Measurements from ENCODE around the gene SPOCD1.

Gene SPOCD1

GRCh38 chr1:31755850-31756492 is 59.9 kb downstream of the SPOCD1 start:
- no peak overlapping the region for H3K27ac ChIP-seq
- no peak for TF ChIP-seq ZFX (IDR thresholded peaks at IDR 0.05; ENCODE audit: borderline replicate concordance)
- TF ChIP-seq, protein P1, sequence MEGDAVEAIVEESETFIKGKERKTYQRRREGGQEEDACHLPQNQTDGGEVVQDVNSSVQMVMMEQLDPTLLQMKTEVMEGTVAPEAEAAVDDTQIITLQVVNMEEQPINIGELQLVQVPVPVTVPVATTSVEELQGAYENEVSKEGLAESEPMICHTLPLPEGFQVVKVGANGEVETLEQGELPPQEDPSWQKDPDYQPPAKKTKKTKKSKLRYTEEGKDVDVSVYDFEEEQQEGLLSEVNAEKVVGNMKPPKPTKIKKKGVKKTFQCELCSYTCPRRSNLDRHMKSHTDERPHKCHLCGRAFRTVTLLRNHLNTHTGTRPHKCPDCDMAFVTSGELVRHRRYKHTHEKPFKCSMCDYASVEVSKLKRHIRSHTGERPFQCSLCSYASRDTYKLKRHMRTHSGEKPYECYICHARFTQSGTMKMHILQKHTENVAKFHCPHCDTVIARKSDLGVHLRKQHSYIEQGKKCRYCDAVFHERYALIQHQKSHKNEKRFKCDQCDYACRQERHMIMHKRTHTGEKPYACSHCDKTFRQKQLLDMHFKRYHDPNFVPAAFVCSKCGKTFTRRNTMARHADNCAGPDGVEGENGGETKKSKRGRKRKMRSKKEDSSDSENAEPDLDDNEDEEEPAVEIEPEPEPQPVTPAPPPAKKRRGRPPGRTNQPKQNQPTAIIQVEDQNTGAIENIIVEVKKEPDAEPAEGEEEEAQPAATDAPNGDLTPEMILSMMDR (IDR thresholded peaks at IDR 0.05), result no peak

DNA sequence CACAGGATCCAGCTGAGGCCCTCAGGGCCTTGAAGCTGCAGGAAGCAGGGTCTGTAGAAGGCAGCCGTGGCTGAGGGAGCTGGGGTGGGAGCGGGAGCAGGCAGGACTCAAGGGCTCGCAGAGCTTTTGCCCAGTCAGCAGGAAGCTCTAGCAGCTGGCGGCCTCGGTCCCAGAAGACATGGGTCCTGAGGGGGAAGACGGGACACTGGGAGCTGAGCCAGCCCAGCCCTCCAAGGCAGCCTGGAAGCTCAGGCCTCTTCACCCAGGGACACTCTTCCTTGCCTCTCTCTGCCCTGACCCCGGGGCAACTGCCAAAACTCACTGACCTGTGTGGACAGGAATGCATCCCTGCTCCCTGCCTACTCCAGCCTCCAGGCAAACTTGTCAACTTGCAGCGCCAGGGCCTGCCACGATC is 60.6 kb downstream of the SPOCD1 start:
- TF ChIP-seq, protein P1 (IDR thresholded peaks at IDR 0.05), result no peak
- no peak for TF ChIP-seq ZFX (IDR thresholded peaks at IDR 0.05; ENCODE audit: borderline replicate concordance)
- no peak overlapping the region for H3K27ac ChIP-seq

DNA sequence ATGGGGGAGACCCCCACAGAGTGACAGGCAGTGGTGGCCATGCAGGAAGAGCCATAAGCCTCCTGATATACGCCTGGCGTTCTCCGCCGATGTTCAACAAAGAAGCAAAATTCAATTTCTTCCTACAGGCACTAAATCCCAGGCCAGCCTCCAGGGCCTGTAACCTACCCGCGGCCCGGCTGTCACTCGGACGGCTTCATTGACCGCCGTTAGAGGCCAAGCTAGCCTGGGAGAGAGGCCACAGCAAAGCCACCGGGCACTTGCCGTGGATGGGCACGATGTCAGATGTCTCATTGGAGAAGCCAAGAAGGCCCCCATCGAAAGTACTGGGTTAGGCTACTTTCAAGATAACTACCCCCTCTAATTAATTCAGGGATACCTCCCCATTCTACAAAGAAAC is 61.4 kb downstream of the SPOCD1 start:
- no peak overlapping the region for H3K27ac ChIP-seq

DNA sequence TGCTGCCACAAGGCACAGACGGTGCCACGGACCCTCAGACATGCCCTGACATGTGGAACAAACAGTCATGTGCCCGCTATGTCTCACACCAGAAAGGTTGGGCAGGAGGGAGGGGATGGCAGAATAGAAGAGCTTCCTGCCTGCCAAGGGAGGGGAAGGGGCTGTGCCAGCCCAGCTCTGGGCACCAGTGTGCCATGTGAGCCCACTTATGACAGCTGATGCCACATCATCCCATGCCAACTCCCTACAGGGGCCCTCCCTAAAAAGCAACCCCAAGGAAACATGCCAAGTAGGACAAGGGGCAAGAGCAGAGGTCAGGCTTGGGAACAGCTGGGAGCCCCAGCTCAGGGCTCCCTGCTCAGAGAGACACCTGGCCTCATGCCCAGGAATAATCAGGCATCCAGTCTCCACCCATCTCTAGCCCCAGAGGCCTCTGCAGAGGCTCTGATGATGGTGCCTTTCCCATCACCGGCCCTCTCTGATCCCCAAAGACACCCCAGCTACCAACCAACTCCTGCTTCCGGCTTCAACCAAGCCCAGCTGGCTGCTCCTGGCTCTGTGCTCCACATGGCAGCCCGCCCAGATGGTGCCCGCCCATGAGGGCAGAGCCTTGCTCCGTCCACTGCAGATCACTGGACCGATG is 62.0 kb downstream of the SPOCD1 start:
- no peak for TF ChIP-seq ZFX (IDR thresholded peaks at IDR 0.05; ENCODE audit: borderline replicate concordance)
- TF ChIP-seq, protein P1 (IDR thresholded peaks at IDR 0.05), result no peak
- H3K27ac ChIP-seq, result no peak overlapping the region

More for the DNA sequence above, 61.4 kb downstream of the SPOCD1 start:
- TF ChIP-seq ZFX (IDR thresholded peaks at IDR 0.05; ENCODE audit: borderline replicate concordance), result no peak
- TF ChIP-seq, protein P1 (IDR thresholded peaks at IDR 0.05), result no peak

DNA sequence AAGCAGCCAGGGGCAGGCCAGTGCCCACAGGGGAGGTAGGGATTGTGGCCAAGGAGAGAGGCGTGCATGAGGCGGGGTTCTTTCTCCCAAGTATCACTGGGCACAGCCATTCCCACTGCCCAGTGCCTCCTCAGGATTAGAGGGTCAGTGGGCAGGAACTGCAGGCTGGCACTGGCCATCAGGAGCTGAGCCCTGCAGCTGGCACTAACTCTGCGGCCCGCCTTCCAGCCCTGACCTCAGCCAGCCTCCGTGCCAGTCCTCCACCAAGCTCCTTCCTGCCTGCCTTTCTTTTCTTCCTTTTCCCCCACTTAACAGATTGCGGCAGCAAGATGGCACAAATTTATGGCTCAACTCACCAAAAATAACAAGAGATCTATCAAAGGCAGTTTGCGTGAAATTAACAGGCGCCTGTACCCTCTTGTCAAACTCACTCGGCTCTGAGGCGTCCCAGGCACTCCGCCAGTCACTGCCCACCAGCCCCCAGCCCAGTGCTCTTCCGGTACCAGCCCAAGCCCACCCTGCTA is 62.8 kb downstream of the SPOCD1 start:
- TF ChIP-seq, protein P1 (IDR thresholded peaks at IDR 0.05), result no peak
- no peak for TF ChIP-seq ZFX (IDR thresholded peaks at IDR 0.05; ENCODE audit: borderline replicate concordance)
- no peak overlapping the region for H3K27ac ChIP-seq

DNA sequence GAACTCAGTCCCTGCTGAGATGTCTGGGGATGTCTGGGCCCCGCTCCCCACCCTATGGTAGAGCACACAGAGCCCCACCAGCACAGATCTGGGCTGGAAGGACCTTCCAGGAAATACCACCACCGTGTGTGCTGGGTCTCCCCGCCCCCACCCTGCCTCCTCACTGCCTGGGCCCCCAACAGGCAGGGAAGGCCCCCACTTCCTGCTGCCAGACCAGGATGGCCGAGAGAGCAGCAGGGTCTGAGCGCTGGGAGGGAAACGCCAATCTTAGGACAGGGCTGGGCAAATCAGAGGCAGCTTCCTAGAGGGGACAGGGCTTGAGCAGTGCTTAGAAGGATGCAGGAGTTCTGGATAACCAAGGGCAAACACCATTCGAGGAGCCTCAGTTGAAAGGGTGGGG is 63.6 kb downstream of the SPOCD1 start:
- H3K27ac ChIP-seq, result no peak overlapping the region
- no peak for TF ChIP-seq ZFX (IDR thresholded peaks at IDR 0.05; ENCODE audit: borderline replicate concordance)
- TF ChIP-seq, protein P1 (IDR thresholded peaks at IDR 0.05), result no peak

GRCh38 chr1:31751822-31752241 is 64.0 kb downstream of the SPOCD1 start:
- TF ChIP-seq, protein P1 (IDR thresholded peaks at IDR 0.05), result no peak
- no peak for TF ChIP-seq ZFX (IDR thresholded peaks at IDR 0.05; ENCODE audit: borderline replicate concordance)
- H3K27ac ChIP-seq, result no peak overlapping the region
